ENCODE results near the gene ZFAND3.

DNA sequence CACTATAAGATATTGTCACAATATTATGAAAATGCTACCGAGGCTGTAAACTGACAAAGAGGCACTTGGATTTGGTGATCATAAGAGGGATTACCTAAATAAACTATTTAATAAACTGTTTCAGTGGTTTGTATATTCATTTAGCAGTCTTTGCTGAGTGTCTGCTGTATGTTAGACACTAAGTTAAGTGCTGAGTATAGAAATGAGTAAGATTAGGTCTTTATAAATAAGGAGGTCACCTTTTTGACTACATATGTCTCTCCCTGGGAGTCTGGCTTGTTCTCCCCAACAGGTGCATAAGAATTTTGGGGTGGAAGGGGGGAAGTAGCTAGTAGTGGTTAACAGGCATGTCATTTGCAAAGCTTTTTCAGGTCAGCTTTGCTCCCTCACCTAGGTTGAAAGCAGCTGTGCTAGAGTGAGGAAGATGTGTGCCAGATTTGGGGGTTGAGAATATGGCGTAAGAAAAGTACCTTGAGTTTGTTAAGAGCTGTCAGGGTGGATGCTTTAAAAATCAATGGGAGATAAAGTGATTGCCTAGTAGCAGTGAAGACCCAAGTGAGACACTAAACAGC is 246.3 kb downstream of the ZFAND3 start:
- TF ChIP-seq POLR2A (IDR thresholded peaks at IDR 0.05): no peak
- TF ChIP-seq, protein P1, sequence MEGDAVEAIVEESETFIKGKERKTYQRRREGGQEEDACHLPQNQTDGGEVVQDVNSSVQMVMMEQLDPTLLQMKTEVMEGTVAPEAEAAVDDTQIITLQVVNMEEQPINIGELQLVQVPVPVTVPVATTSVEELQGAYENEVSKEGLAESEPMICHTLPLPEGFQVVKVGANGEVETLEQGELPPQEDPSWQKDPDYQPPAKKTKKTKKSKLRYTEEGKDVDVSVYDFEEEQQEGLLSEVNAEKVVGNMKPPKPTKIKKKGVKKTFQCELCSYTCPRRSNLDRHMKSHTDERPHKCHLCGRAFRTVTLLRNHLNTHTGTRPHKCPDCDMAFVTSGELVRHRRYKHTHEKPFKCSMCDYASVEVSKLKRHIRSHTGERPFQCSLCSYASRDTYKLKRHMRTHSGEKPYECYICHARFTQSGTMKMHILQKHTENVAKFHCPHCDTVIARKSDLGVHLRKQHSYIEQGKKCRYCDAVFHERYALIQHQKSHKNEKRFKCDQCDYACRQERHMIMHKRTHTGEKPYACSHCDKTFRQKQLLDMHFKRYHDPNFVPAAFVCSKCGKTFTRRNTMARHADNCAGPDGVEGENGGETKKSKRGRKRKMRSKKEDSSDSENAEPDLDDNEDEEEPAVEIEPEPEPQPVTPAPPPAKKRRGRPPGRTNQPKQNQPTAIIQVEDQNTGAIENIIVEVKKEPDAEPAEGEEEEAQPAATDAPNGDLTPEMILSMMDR (IDR thresholded peaks at IDR 0.05): no peak
